Kidney (tissue), 14 donors: ENCODE results near the gene EPS8. TPM values are rescaled to one million over a fixed set of nuclear protein-coding genes. Genes with fewer than 3 reads are reported as not detected.

Source experiments
- DNase-seq, 5 donors: peaks; one replicate each; pipeline ENCODE4 v3.0.0-alpha.2; 2013 to 2020
- FAIRE-seq: peaks from 2 replicates; lab custom pipeline; 2012; peaks lifted over from hg19 to GRCh38; lab: Jason Lieb, UNC
- H3K27ac ChIP-seq, 2 donors: one replicate each; pipeline ENCODE4 v1.7.0; 2013; ENCODE audit warnings: low read depth in 2 of 2, low read length in 2 of 2, inconsistent platforms in 1 of 2
- H3K27me3 ChIP-seq: one replicate; pipeline ENCODE4 v1.7.1; 2013; ENCODE audit warnings: low read length, inconsistent platforms; ENCODE audit not compliant: control insufficient read depth, insufficient read depth
- H3K36me3 ChIP-seq, 3 donors: one replicate each; pipeline versions ENCODE4 v1.7.0 to v1.7.1; 2013; ENCODE audit warnings: low read length in 3 of 3, control low read depth in 1 of 3, inconsistent platforms in 1 of 3; ENCODE audit not compliant: insufficient read depth in 3 of 3, control insufficient read depth in 2 of 3
- H3K4me1 ChIP-seq, 3 donors: one replicate each; pipeline versions ENCODE4 v1.7.0 to v1.7.1; 2013; ENCODE audit warnings: low read length in 3 of 3, inconsistent platforms in 1 of 3, low read depth in 1 of 3; ENCODE audit not compliant: control insufficient read depth in 2 of 3, insufficient read depth in 2 of 3
- H3K4me3 ChIP-seq, 3 donors: one replicate each; pipeline versions ENCODE4 v1.7.0 to v1.8.1; 2013; ENCODE audit warnings: low read length in 3 of 3, control low read depth in 1 of 3, inconsistent platforms in 1 of 3
- H3K9ac ChIP-seq, 3 donors: one replicate each; pipeline versions ENCODE4 v1.7.0 to v1.7.1; 2013; ENCODE audit warnings: low read length in 3 of 3, control low read depth in 1 of 3, inconsistent platforms in 1 of 3
- H3K9me3 ChIP-seq, 3 donors: one replicate each; pipeline versions ENCODE4 v1.7.0 to v1.7.1; 2013; ENCODE audit warnings: low read length in 3 of 3, control low read depth in 1 of 3, inconsistent platforms in 1 of 3; ENCODE audit not compliant: control insufficient read depth in 2 of 3, insufficient read depth in 1 of 3
- CTCF ChIP-seq: IDR thresholded peaks from 3 replicates; pipeline ENCODE4 v1.5.1; 2012; ENCODE audit warnings: mild to moderate bottlenecking, moderate library complexity, borderline replicate concordance; ENCODE audit not compliant: insufficient read depth; ENCODE audit errors: extremely low read depth
- intact Hi-C: fragments of 100-400 bp; cut with DNase I; formaldehyde crosslinking; loops from one replicate; pipeline ENCODE4 v1.11.1; 2022
- polyA plus RNA-seq: library from polyadenylated mRNA; stranded (reverse); fragments of 350-450 nt; fragmentation: Illumina TruSeq; extraction: RNeasy Lipid Tissue Mini Kit (QIAGEN cat#74804); gene quantifications from one replicate; pipeline ENCODE4 v1.2.3, GENCODE V29; 2014; ENCODE audit warnings: low read depth, low replicate concordance; ENCODE audit not compliant: insufficient read depth
- total RNA-seq: library from RNA; stranded (reverse); fragmentation: NEBNext Ultra II Directional; extraction: Animal tissue kit (Norgen Biotek cat#: 25700); gene quantifications from one replicate; pipeline ENCODE4 v1.2.1, GENCODE V29; 2021
- donor health status: control.
- donor health status: control.
- donor health status: control.
- donor health status: control.
- donor health status: control.
- donor health status: DM: yes; HTN: yes; CAD: no.
- donor health status: Normal renal cell carcinoma (clear cell type).

Gene EPS8
- total and polyA plus RNA-seq, 2 donors from 2014 or later: 33.9 to 80.3 TPM

GRCh38 chr12:15819644-15820437 is 30.7 kb upstream of the EPS8 start:
- H3K36me3 ChIP-seq: no peaks in the 10 kb centered on the region
- FAIRE-seq: no peak

GRCh38 chr12:15818418-15818817 is 29.2 kb upstream of the EPS8 start:
- no peaks in the 10 kb centered on the region for H3K36me3 ChIP-seq
- H3K27ac ChIP-seq: no peak overlapping the region
- H3K9ac ChIP-seq: no peak overlapping the region
- no peaks in the 10 kb centered on the region for H3K9me3 ChIP-seq
- H3K4me3 ChIP-seq: no peak overlapping the region
- FAIRE-seq: no peak
- DNase-seq: no peak
- H3K4me1 ChIP-seq: no peaks in the 10 kb centered on the region
- TF ChIP-seq CTCF: no peak
- H3K27me3 ChIP-seq: no peaks in the 10 kb centered on the region
- intact Hi-C loops: no loop called here

More at GRCh38 chr12:15819644-15820437, 30.7 kb upstream of the EPS8 start:
- H3K9me3 ChIP-seq: no peaks in the 10 kb centered on the region
- no peak for TF ChIP-seq CTCF
- no peak overlapping the region for H3K9ac ChIP-seq
- H3K4me1 ChIP-seq: no peaks in the 10 kb centered on the region
- no peak for DNase-seq
- intact Hi-C loops: no loop called here
- H3K27me3 ChIP-seq: no peaks in the 10 kb centered on the region
- no peak overlapping the region for H3K4me3 ChIP-seq
- no peak overlapping the region for H3K27ac ChIP-seq

- Histone ChIP-seq H3K27me3 (no peaks in the 10 kb centered on the region), H3K9ac (no peak overlapping the region), H3K4me1 (no peaks in the 10 kb centered on the region), H3K9me3 (no peaks in the 10 kb centered on the region), H3K36me3 (no peaks in the 10 kb centered on the region), H3K27ac (no peak overlapping the region), H3K4me3 (no peak overlapping the region)
- FAIRE-seq (no peak), DNase-seq (no peak)
- TF ChIP-seq CTCF: no peak
- intact Hi-C loops: no loop called here
Measured at GRCh38 chr12:15815730-15816129, 26.5 kb upstream of the EPS8 start.
